Measurements from ENCODE around the gene ITGB6. TPM values are rescaled to one million over a fixed set of nuclear protein-coding genes. Genes with fewer than 3 reads are reported as not detected.
A peak's percentile ranks its signal among the peaks of the same experiment; 100 is the strongest.

Gene ITGB6
- total RNA-seq, 1 donor from 2014 or later, result 2.0 TPM

DNA sequence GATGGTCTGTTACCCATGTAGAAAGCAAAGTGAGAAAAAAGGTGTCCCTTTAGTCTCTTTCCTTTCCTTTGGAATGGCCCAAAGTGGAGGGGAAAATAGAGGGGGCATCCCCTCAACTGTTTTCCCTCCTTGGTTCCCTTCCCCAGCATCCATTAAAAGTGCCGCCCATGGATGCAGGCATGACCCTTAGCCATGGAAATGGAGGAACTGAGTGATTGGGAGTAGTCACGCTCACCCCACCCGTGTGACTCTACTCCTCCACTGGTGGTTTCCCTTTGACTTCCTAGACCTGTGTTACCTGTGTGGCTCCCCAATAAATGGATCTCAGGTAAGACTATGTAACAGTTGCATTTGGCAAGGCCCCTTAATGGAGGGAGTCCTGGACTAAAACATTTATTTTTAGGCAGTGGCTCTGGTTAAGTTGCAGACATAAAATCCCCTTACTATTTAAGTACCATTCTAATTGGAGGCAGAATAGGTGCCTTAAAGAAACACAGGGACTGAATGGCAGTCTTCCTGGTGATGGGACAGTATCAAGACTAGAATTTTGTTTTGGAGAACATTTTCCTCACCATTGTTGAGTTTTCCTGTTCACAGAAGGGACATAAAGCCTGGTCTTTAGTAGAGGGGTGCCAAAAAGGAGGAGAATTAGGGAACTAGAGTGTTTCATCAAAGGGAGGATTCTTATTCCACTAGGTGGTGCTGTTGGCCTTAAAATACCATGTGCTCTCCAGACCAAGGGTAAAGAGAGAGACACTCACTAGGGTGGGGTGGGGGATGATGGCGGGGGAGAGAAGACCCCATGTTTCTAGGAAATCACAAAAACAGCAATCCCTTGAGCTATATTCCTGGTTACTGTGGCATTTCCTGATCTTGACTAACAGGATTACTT, 112.0 kb downstream of the ITGB6 start:
- Mint-ChIP-seq H3K27ac (ENCODE audit: unreplicated experiment) (no peak overlapping the region), H3K36me3 (ENCODE audit: low read depth) (peaks cover 21% of the 10 kb centered on the region), H3K27me3 (ENCODE audit: low read depth) (no peaks in the 10 kb centered on the region), H3K9me3 (ENCODE audit: low read depth) (peaks cover 47% of the 10 kb centered on the region), H3K4me1 (ENCODE audit: low read depth) (peaks cover 13% of the 10 kb centered on the region), H3K4me3 (ENCODE audit: unreplicated experiment) (no peak overlapping the region)
- TF ChIP-seq, protein P1, sequence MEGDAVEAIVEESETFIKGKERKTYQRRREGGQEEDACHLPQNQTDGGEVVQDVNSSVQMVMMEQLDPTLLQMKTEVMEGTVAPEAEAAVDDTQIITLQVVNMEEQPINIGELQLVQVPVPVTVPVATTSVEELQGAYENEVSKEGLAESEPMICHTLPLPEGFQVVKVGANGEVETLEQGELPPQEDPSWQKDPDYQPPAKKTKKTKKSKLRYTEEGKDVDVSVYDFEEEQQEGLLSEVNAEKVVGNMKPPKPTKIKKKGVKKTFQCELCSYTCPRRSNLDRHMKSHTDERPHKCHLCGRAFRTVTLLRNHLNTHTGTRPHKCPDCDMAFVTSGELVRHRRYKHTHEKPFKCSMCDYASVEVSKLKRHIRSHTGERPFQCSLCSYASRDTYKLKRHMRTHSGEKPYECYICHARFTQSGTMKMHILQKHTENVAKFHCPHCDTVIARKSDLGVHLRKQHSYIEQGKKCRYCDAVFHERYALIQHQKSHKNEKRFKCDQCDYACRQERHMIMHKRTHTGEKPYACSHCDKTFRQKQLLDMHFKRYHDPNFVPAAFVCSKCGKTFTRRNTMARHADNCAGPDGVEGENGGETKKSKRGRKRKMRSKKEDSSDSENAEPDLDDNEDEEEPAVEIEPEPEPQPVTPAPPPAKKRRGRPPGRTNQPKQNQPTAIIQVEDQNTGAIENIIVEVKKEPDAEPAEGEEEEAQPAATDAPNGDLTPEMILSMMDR (IDR thresholded peaks at IDR 0.05), result peak; percentile 63
- no peak for DNase-seq (ENCODE audit: low spot score)

DNA sequence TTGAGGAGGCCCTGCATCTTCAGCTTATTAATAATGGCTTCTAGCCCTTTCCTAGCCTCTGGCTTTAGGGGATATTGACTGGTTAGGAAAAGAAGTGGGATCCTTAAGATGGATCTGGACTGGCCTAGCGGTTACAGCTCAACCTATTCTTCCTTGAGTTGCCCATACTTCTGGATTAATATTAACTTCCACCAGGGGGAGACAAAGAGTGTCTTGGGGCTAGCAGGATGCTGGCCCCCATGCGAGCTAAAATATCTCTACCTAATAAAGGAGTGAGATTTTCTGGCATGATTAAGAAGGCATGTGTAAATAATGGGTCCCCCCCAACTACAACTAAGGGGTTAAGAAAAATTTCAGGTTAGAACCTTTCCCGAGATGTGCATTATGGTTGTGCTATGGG, 114.4 kb downstream of the ITGB6 start:
- TF ChIP-seq, protein P1 (IDR thresholded peaks at IDR 0.05), result peak; percentile 44
- Mint-ChIP-seq H3K27me3 (ENCODE audit: low read depth) (no peaks in the 10 kb centered on the region), H3K9me3 (ENCODE audit: low read depth) (peaks cover 44% of the 10 kb centered on the region), H3K27ac (ENCODE audit: unreplicated experiment) (no peak overlapping the region), H3K4me1 (ENCODE audit: low read depth) (peaks cover 5% of the 10 kb centered on the region), H3K4me3 (ENCODE audit: unreplicated experiment) (no peak overlapping the region), H3K36me3 (ENCODE audit: low read depth) (peaks cover 20% of the 10 kb centered on the region)
- DNase-seq (ENCODE audit: low spot score), result no peak

- TF ChIP-seq, protein P1 (IDR thresholded peaks at IDR 0.05), result no peak
- no peaks in the 10 kb centered on the region for H3K27me3 Mint-ChIP-seq (ENCODE audit: low read depth)
- H3K27ac Mint-ChIP-seq (ENCODE audit: unreplicated experiment), result no peak overlapping the region
Measured at GRCh38 chr2:160077912-160078810, 121.9 kb downstream of the ITGB6 start.

DNA sequence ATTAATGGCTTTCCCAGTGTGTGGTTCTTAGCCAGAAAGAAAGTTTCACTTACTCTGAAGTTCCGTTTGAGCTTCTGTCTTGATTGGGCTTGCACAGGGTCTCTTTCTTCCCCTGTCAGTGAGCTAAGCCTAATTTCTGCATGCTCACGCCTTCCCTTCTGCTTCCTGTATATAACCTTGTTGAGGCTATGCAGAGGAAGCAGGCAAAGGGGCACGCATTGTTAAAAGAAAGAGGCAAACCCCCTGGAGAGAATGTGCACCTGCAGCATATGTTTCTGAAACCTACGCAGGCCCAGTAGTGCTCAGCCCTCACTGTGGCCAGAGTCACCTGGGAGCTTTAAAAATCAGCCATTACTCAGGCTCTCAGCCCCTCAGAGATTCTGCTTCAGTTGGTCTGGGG, 123.2 kb downstream of the ITGB6 start:
- Mint-ChIP-seq H3K27me3 (ENCODE audit: low read depth) (no peaks in the 10 kb centered on the region), H3K27ac (ENCODE audit: unreplicated experiment) (no peak overlapping the region), H3K9me3 (ENCODE audit: low read depth) (peaks cover 8% of the 10 kb centered on the region), H3K4me3 (ENCODE audit: unreplicated experiment) (no peak overlapping the region), H3K4me1 (ENCODE audit: low read depth) (peaks cover 4% of the 10 kb centered on the region), H3K36me3 (ENCODE audit: low read depth) (no peaks in the 10 kb centered on the region)
- TF ChIP-seq, protein P1 (IDR thresholded peaks at IDR 0.05), result no peak
- DNase-seq (ENCODE audit: low spot score), result no peak

More at GRCh38 chr2:160077912-160078810, 121.9 kb downstream of the ITGB6 start:
- DNase-seq (ENCODE audit: low spot score), result no peak
- Mint-ChIP-seq H3K9me3 (ENCODE audit: low read depth) (peaks cover 9% of the 10 kb centered on the region), H3K4me3 (ENCODE audit: unreplicated experiment) (no peak overlapping the region), H3K4me1 (ENCODE audit: low read depth) (peaks cover 4% of the 10 kb centered on the region), H3K36me3 (ENCODE audit: low read depth) (no peaks in the 10 kb centered on the region)

DNA sequence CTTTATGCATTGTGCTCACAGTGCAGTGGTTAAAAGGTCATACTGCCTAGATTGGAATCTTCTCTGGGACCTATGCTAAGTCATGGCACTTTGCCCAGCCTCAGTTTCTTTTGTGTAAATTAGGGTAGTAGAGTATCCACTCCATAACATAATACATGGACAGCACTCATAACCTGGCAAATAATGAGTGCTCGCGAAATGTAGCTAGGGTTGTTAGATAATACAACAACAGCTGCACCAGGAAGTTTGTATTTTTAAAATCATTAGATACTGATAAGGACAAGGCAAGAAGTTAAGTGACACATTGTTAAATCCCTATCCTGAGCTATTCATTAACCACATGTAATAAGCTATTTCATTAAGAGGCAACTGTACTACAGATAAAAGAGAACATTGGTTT, 123.8 kb downstream of the ITGB6 start:
- peaks cover 8% of the 10 kb centered on the region for H3K9me3 Mint-ChIP-seq (ENCODE audit: low read depth)
- H3K4me3 Mint-ChIP-seq (ENCODE audit: unreplicated experiment), result no peak overlapping the region
- H3K36me3 Mint-ChIP-seq (ENCODE audit: low read depth), result no peaks in the 10 kb centered on the region
- TF ChIP-seq, protein P1 (IDR thresholded peaks at IDR 0.05), result no peak
- H3K27ac Mint-ChIP-seq (ENCODE audit: unreplicated experiment), result no peak overlapping the region
- H3K27me3 Mint-ChIP-seq (ENCODE audit: low read depth), result no peaks in the 10 kb centered on the region
- no peak for DNase-seq (ENCODE audit: low spot score)
- H3K4me1 Mint-ChIP-seq (ENCODE audit: low read depth), result peaks cover 4% of the 10 kb centered on the region
